ENCODE data around the gene SF3A2.

DNA sequence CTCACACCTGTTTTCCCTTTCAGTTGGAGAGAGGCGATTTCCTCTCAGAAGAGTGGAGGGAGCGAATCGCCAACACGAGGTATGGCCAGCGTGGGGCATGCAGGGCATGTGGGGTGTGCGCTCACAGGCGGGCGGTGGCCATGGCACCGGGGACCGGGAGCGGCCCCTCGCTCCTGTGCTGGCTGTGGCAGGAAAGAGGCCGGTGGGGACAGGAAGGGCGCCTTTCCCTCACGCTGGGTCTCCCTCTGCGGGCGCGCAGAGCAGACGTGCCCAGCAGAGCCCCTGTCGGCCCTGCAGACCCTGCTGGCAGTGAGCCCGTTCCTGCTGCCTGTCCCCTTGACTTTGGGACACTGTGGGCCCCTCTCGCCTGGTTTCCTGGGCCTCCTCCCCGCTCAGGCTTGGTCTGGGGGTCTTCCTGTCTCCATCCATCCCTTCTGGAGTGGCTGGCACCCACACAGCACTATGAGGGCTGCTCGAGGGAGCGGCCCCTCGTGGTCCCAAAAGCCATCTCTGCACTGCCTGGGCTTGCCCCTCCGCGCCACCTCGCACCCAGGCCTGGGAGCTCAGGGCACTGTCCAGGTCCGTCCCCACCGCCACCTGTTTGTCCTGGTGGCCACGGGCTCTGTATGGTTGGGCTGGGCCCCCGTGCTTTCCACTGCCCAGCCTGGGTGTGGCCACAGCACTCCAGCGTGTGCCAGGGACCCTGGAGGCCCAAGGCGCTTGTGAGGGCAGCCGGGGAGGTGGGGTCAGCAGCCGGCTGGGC lies 36.6 kb upstream of the SF3A2 start:
- no peak for TF ChIP-seq POLR2A (IDR thresholded peaks at IDR 0.05)
- no peak for TF ChIP-seq POLR2AphosphoS5 (IDR thresholded peaks at IDR 0.05; ENCODE audit: insufficient read depth in 1 of 2, low read depth in 1 of 2)
- TF ChIP-seq, protein P1, sequence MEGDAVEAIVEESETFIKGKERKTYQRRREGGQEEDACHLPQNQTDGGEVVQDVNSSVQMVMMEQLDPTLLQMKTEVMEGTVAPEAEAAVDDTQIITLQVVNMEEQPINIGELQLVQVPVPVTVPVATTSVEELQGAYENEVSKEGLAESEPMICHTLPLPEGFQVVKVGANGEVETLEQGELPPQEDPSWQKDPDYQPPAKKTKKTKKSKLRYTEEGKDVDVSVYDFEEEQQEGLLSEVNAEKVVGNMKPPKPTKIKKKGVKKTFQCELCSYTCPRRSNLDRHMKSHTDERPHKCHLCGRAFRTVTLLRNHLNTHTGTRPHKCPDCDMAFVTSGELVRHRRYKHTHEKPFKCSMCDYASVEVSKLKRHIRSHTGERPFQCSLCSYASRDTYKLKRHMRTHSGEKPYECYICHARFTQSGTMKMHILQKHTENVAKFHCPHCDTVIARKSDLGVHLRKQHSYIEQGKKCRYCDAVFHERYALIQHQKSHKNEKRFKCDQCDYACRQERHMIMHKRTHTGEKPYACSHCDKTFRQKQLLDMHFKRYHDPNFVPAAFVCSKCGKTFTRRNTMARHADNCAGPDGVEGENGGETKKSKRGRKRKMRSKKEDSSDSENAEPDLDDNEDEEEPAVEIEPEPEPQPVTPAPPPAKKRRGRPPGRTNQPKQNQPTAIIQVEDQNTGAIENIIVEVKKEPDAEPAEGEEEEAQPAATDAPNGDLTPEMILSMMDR (IDR thresholded peaks at IDR 0.05), result no peak

Data from vagina (tissue), 2 donors.